Endothelial cell of umbilical vein (primary cell): ENCODE data around the gene MUC16. TPM values are rescaled to one million over a fixed set of nuclear protein-coding genes. Genes with fewer than 3 reads are reported as not detected.

Experiments
- BruUV-seq: library from RNA; stranded (reverse); fragments of 400-500 nt; replicated peaks from 2 replicates; lab custom pipeline; 2021; lab: Mats Ljungman, UMichigan
- CTCF ChIA-PET: fragments of 300-600, 350-600 bp; sonication (Branson Sonifier 250); formaldehyde crosslinking; loops from one replicate; lab custom pipeline; 2021; ENCODE audit warnings: antibody characterized with exemption, inconsistent platforms; lab: Charles Lee
- POLR2A ChIA-PET: fragments of 300-600, 350-600 bp; sonication (Branson Sonifier 250); formaldehyde crosslinking; loops from one replicate; lab custom pipeline; 2021; ENCODE audit warnings: antibody characterized with exemption, inconsistent platforms; lab: Charles Lee
- DNase-seq: peaks from one replicate; pipeline ENCODE4 v3.0.0-alpha.2; 2011; ENCODE audit warnings: low read depth, low spot score
- FAIRE-seq: peaks from 2 replicates; lab custom pipeline; 2011; peaks lifted over from hg19 to GRCh38; lab: Jason Lieb, UNC
- H2AFZ ChIP-seq: 2 replicates; pipeline ENCODE4 v1.6.0; 2012; ENCODE audit warnings: low read depth, low read length, control low read depth, inconsistent platforms
- H3K27ac ChIP-seq: 2 replicates; pipeline ENCODE4 v1.5.1; 2011; ENCODE audit warnings: low read depth, mild to moderate bottlenecking, control low read depth, low read length, moderate library complexity; ENCODE audit not compliant: insufficient read depth
- H3K27me3 ChIP-seq, 2 experiments: 2 replicates each; pipeline versions ENCODE4 v1.6.0 to v1.6.1; 2011; ENCODE audit warnings: low read length in 2 of 2, mixed read lengths in 1 of 2; ENCODE audit not compliant: control insufficient read depth in 2 of 2, insufficient read depth in 2 of 2
- H3K36me3 ChIP-seq, 2 experiments: 2 replicates in 1 of 2; 3 replicates in 1 of 2; pipeline ENCODE4 v1.5.1; 2011; ENCODE audit warnings: low read length in 2 of 2, mild to moderate bottlenecking in 1 of 2, moderate library complexity in 1 of 2; ENCODE audit not compliant: control insufficient read depth in 2 of 2, insufficient read depth in 2 of 2; ENCODE audit errors: extremely low read depth in 1 of 2
- H3K4me1 ChIP-seq: 3 replicates; pipeline ENCODE4 v1.5.1; 2011; ENCODE audit warnings: mild to moderate bottlenecking, low read length; ENCODE audit not compliant: control insufficient read depth, insufficient read depth; ENCODE audit errors: extremely low read depth
- H3K4me2 ChIP-seq: 2 replicates; pipeline ENCODE4 v1.6.1; 2011; ENCODE audit warnings: low read length, control low read depth, mixed read lengths; ENCODE audit not compliant: insufficient read depth
- H3K4me3 ChIP-seq, 3 experiments: fragments of 200-600 bp in 1 of 3; sonication (generic), shearing (Covaris generic) in 1 of 3; replicated peaks in 1 of 3; 2 replicates each; pipeline ENCODE4 v1.5.1; 2011 to 2016; ENCODE audit warnings: control low read depth in 3 of 3, low read length in 3 of 3, mild to moderate bottlenecking in 2 of 3, inconsistent platforms in 1 of 3, low read depth in 1 of 3, moderate library complexity in 1 of 3; ENCODE audit not compliant: insufficient read depth in 1 of 3
- H3K79me2 ChIP-seq: 2 replicates; pipeline ENCODE4 v1.6.0; 2012; ENCODE audit warnings: low read length, inconsistent platforms; ENCODE audit not compliant: control insufficient read depth, insufficient read depth
- H3K9ac ChIP-seq: replicated peaks from 2 replicates; pipeline ENCODE3; 2011; ENCODE audit warnings: low read length, control low read depth; ENCODE audit not compliant: insufficient read depth; ENCODE audit errors: extremely low read depth
- H3K9me1 ChIP-seq: replicated peaks from 3 replicates; pipeline ENCODE4 v1.6.0; 2011; ENCODE audit warnings: mild to moderate bottlenecking, low read length; ENCODE audit not compliant: control insufficient read depth, insufficient read depth; ENCODE audit errors: extremely low read depth
- H3K9me3 ChIP-seq: replicated peaks from 2 replicates; pipeline ENCODE4 v1.5.1; 2012; ENCODE audit warnings: low read length, inconsistent platforms; ENCODE audit not compliant: control insufficient read depth, insufficient read depth
- H4K20me1 ChIP-seq: replicated peaks from 2 replicates; pipeline ENCODE3; 2011; ENCODE audit warnings: mild to moderate bottlenecking, low read length; ENCODE audit not compliant: control insufficient read depth, insufficient read depth; ENCODE audit errors: extremely low read depth
- EZH2 ChIP-seq: IDR thresholded peaks from 2 replicates; pipeline ENCODE4 v1.6.1; 2012; ENCODE audit warnings: borderline replicate concordance, low read depth, mild to moderate bottlenecking, moderate library complexity, low read length, inconsistent platforms; ENCODE audit not compliant: severe bottlenecking
- FOS ChIP-seq: IDR thresholded peaks from 2 replicates; pipeline ENCODE4 v1.6.1; 2011; ENCODE audit warnings: mild to moderate bottlenecking, low read length, moderate library complexity, borderline replicate concordance; ENCODE audit not compliant: insufficient read depth
- GATA2 ChIP-seq: IDR thresholded peaks from 2 replicates; pipeline ENCODE4 v1.7.0; 2011; ENCODE audit warnings: low read depth, mild to moderate bottlenecking, moderate library complexity, mixed read lengths, low read length; ENCODE audit not compliant: insufficient read length, insufficient read depth
- JUN ChIP-seq: IDR thresholded peaks from 2 replicates; pipeline ENCODE4 v1.6.1; 2011; ENCODE audit warnings: borderline replicate concordance, low read depth; ENCODE audit not compliant: insufficient read length, insufficient read depth
- MYC ChIP-seq: IDR thresholded peaks from one replicate; pipeline ENCODE4 v1.6.1; 2011; ENCODE audit warnings: mild to moderate bottlenecking, low read depth, low read length
- POLR2A ChIP-seq: IDR thresholded peaks from 2 replicates; pipeline ENCODE4 v1.6.1; 2012; ENCODE audit warnings: low read depth, mild to moderate bottlenecking, control low read depth, low read length
- POLR2AphosphoS5 ChIP-seq: IDR thresholded peaks from 2 replicates; pipeline ENCODE4 v1.6.1; 2012; ENCODE audit warnings: low read depth, mild to moderate bottlenecking, control low read depth, low read length, moderate library complexity; ENCODE audit not compliant: insufficient read depth
- dilution Hi-C: fragments of 300-500 bp; cut with MboI; formaldehyde crosslinking; loops from one replicate; pipeline ENCODE4 v1.15.0; 2019; ENCODE audit warnings: low sequenced_read_pairs; ENCODE audit not compliant: extremely low pct_ligation_motif_present
- intact Hi-C: fragments of 100-400 bp; cut with micrococcal nuclease; formaldehyde crosslinking; loops from one replicate; pipeline ENCODE4 v1.10.0; 2022
- polyA plus RNA-seq, 4 experiments: library from polyadenylated mRNA; depleted of rRNA in 3 of 4; stranded (reverse) in 3 of 4; unstranded in 1 of 4; fragments of >200 nt; gene quantifications; 2 replicates each; pipeline versions ENCODE4 v1.2.1 to v1.2.3, GENCODE V29; 2011 to 2012; ENCODE audit warnings: missing spikeins in 1 of 4
- total RNA-seq: library from RNA; stranded (reverse); gene quantifications from 2 replicates; pipeline ENCODE4 v1.2.3, GENCODE V29; 2021
- TF ChIP-seq, protein P1 (sequence below): IDR thresholded peaks from 2 replicates; pipeline ENCODE4 v1.6.1; 2011; ENCODE audit not compliant: insufficient read depth, insufficient read length
- TF ChIP-seq, protein P2 (sequence below), 2 donors: IDR thresholded peaks; 1 replicate in 1 of 2; 2 replicates in 1 of 2; pipeline ENCODE4 v1.5.1; 2011; ENCODE audit warnings: low read length in 2 of 2, mild to moderate bottlenecking in 2 of 2, moderate library complexity in 2 of 2, control low read depth in 1 of 2, inconsistent platforms in 1 of 2, low read depth in 1 of 2; ENCODE audit not compliant: insufficient read depth in 1 of 2; ENCODE audit errors: extremely low read depth in 1 of 2

MUC16 gene
- total and polyA plus RNA-seq, 2 donors (not counting 3 experiments of a cell fraction or from before 2014, with no cell fraction given) = not detected

DNA sequence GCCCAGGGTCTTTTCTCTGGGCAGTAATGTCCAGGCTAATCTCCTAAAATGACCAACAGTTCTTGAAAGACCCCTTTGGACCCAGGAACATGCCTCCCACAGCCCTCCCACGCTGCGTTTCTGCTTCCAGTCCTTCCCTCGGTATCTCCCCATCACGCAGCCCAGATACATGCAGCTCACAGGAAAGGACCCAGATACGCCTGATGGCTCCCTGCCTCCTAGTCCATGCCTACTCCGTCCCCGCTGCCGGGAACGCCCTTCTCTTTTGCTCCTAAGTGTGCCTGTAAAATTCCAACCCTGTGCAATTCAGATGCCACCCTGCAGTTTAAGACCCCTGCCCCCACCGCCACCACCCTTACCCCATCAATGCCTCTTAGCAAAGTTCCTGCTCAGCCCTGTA, 778 bp downstream of the MUC16 start:
- no peaks in the 10 kb centered on the region for H3K9me3 ChIP-seq
- H3K9me1 ChIP-seq = no peaks in the 10 kb centered on the region
- H3K79me2 ChIP-seq = no peaks in the 10 kb centered on the region
- FAIRE-seq (no peak), DNase-seq (no peak)
- H3K4me2 ChIP-seq = no peak overlapping the region
- H4K20me1 ChIP-seq = no peaks in the 10 kb centered on the region
- no peak overlapping the region for H3K9ac ChIP-seq
- H3K27me3 ChIP-seq = no peaks in the 10 kb centered on the region
- no peaks in the 10 kb centered on the region for H3K36me3 ChIP-seq
- H3K4me1 ChIP-seq = no peaks in the 10 kb centered on the region
- ChIA-PET POLR2A (no interaction called here), CTCF (no interaction called here)
- no peak overlapping the region for H2AFZ ChIP-seq
- dilution Hi-C loops (no loop called here), intact Hi-C loops (no loop called here)
- H3K4me3 ChIP-seq = no peak overlapping the region
- TF ChIP-seq POLR2AphosphoS5 (no peak), GATA2 (no peak), MYC (no peak), POLR2A (no peak), JUN (no peak), FOS (no peak), EZH2 (no peak)
- TF ChIP-seq, protein P1, sequence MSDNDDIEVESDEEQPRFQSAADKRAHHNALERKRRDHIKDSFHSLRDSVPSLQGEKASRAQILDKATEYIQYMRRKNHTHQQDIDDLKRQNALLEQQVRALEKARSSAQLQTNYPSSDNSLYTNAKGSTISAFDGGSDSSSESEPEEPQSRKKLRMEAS = no peak
- TF ChIP-seq, protein P2, sequence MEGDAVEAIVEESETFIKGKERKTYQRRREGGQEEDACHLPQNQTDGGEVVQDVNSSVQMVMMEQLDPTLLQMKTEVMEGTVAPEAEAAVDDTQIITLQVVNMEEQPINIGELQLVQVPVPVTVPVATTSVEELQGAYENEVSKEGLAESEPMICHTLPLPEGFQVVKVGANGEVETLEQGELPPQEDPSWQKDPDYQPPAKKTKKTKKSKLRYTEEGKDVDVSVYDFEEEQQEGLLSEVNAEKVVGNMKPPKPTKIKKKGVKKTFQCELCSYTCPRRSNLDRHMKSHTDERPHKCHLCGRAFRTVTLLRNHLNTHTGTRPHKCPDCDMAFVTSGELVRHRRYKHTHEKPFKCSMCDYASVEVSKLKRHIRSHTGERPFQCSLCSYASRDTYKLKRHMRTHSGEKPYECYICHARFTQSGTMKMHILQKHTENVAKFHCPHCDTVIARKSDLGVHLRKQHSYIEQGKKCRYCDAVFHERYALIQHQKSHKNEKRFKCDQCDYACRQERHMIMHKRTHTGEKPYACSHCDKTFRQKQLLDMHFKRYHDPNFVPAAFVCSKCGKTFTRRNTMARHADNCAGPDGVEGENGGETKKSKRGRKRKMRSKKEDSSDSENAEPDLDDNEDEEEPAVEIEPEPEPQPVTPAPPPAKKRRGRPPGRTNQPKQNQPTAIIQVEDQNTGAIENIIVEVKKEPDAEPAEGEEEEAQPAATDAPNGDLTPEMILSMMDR (IDR thresholded peaks at IDR 0.05; ENCODE audit: extremely low read depth in 1 of 2, insufficient read depth in 1 of 2, low read depth in 1 of 2, low read length in 2 of 2) = no peak
- BruUV-seq = no TSS peak
- H3K27ac ChIP-seq = no peak overlapping the region
